Breast epithelium (tissue), 3 donors: Measurements from ENCODE around the gene ZNF814.
"Not testable (repeated sequence)": the region's sequence is repeated elsewhere in the genome, so short reads cannot be mapped to it uniquely, and the experiment has no call there.

Experiments
- POLR2A ChIP-seq: fragments of 450-650 bp; IDR thresholded peaks from one replicate; pipeline ENCODE4 v1.6.1; 2016; ENCODE audit warnings: antibody characterized with exemption, mild to moderate bottlenecking, moderate library complexity
- TF ChIP-seq, protein P1 (sequence below), 3 donors: fragments of 450-650 bp; IDR thresholded peaks; one replicate each; pipeline ENCODE4 v1.5.1; 2016 to 2017; ENCODE audit warnings: antibody characterized with exemption in 3 of 3, mild to moderate bottlenecking in 3 of 3, moderate library complexity in 3 of 3

DNA sequence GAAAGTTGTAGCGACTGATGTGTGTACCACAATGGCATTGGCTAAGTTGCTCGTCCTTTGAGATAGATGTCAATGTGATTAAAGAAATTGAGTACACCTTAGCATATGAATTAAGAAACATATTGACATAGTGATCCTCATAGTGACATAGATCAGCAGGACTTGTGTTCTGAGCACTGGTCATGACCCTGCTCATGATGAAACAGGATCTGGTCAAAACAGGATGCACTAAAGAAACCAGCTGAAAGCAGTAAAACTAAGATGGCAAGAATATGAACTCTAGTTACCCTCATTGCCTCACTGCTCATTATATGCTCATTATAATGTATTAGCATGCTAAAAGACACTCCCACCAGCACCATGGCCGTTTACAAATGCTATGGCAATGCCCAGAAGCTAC is 41.7 kb downstream of the ZNF814 start:
- not testable (repeated sequence) for TF ChIP-seq POLR2A
- TF ChIP-seq, protein P1, sequence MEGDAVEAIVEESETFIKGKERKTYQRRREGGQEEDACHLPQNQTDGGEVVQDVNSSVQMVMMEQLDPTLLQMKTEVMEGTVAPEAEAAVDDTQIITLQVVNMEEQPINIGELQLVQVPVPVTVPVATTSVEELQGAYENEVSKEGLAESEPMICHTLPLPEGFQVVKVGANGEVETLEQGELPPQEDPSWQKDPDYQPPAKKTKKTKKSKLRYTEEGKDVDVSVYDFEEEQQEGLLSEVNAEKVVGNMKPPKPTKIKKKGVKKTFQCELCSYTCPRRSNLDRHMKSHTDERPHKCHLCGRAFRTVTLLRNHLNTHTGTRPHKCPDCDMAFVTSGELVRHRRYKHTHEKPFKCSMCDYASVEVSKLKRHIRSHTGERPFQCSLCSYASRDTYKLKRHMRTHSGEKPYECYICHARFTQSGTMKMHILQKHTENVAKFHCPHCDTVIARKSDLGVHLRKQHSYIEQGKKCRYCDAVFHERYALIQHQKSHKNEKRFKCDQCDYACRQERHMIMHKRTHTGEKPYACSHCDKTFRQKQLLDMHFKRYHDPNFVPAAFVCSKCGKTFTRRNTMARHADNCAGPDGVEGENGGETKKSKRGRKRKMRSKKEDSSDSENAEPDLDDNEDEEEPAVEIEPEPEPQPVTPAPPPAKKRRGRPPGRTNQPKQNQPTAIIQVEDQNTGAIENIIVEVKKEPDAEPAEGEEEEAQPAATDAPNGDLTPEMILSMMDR (IDR thresholded peaks at IDR 0.05): not testable (repeated sequence)
